NCI-H2081 treated with DMSO at 0.1 percent for 48 hours (cell line): ENCODE data around the gene ATP6V0D1.

Experiments
- DNase-seq: peaks from one replicate; lab custom pipeline; 2025; lab: John Stamatoyannopoulos, UW

Gene ATP6V0D1

GRCh38 chr16:67393111-67393787 is 87.7 kb downstream of the ATP6V0D1 start, which contains the start of gene TPPP3:
Gene TPPP3, minus strand, starts transcription at chr16:67393498. Its CDS starts 2,387 bp downstream, at chr16:67391111.
- DNase-seq: no peak

- DNase-seq: no peak
Observed at GRCh38 chr16:67392301-67393059, 88.5 kb downstream of the ATP6V0D1 start.

GRCh38 chr16:67391424-67392300 is 89.3 kb downstream of the ATP6V0D1 start:
- no peak for DNase-seq

GRCh38 chr16:67390816-67391423 is 90.0 kb downstream of the ATP6V0D1 start:
- no peak for DNase-seq

GRCh38 chr16:67389911-67390815 is 90.8 kb downstream of the ATP6V0D1 start:
- DNase-seq: no peak

GRCh38 chr16:67388591-67388990 is 92.4 kb downstream of the ATP6V0D1 start:
- no peak for DNase-seq

GRCh38 chr16:67388191-67388590 is 92.8 kb downstream of the ATP6V0D1 start:
- DNase-seq: no peak
